GM12891 (cell line): Measurements from ENCODE around the gene IL1RAPL1.

Experiments used
- POLR2A ChIP-seq: IDR thresholded peaks from 2 replicates; pipeline ENCODE4 v1.6.1; 2011; ENCODE audit warnings: low read depth, low read length, control low read depth
- POLR2AphosphoS5 ChIP-seq: IDR thresholded peaks from 2 replicates; pipeline ENCODE4 v1.6.1; 2011; ENCODE audit warnings: low read depth, low read length, control low read depth
- POU2F2 ChIP-seq: IDR thresholded peaks from 2 replicates; pipeline ENCODE4 v1.6.1; 2011; ENCODE audit warnings: low read depth, mild to moderate bottlenecking, control low read depth, low read length, moderate library complexity
- SPI1 ChIP-seq: IDR thresholded peaks from 2 replicates; pipeline ENCODE4 v1.6.1; 2011; ENCODE audit warnings: low read depth, low read length, control low read depth
- TAF1 ChIP-seq: IDR thresholded peaks from 2 replicates; pipeline ENCODE4 v1.6.1; 2011; ENCODE audit warnings: low read depth, low read length, control low read depth

DNA sequence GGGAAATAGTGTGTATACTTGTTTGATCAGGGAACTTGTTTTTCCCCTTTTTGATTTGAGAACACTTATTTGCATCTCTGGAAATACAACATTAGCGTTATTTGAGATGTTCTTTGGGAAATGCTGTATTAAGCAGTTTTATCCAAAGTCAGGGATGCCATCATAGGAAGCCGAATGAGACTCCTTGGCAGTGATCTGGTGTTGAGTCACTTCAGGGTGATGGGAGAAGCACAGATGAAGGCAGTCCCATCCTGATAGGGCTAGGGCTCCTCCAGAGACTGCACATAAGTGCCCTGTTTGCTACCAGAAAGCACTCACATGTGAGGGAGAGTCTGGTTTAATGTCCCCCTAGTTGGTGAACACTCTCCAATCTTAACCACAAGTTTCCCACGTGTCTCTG is 62.3 kb downstream of the IL1RAPL1 start:
- TF ChIP-seq SPI1 = no peak
- TF ChIP-seq TAF1 = no peak
- TF ChIP-seq POLR2A = no peak
- TF ChIP-seq POLR2AphosphoS5 = no peak
- TF ChIP-seq POU2F2 = no peak
